WI38 (cell line): ENCODE measurements around the gene MBD4.

Experiments
- H3K4me3 ChIP-seq: 2 replicates; pipeline ENCODE4 v1.5.1; 2011; ENCODE audit warnings: low read depth, mild to moderate bottlenecking, control low read depth, low read length
- TF ChIP-seq, protein P1 (sequence below): IDR thresholded peaks from 2 replicates; pipeline ENCODE4 v1.5.1; 2012; ENCODE audit warnings: low read depth, mild to moderate bottlenecking, control low read depth, low read length

The MBD4 gene

DNA sequence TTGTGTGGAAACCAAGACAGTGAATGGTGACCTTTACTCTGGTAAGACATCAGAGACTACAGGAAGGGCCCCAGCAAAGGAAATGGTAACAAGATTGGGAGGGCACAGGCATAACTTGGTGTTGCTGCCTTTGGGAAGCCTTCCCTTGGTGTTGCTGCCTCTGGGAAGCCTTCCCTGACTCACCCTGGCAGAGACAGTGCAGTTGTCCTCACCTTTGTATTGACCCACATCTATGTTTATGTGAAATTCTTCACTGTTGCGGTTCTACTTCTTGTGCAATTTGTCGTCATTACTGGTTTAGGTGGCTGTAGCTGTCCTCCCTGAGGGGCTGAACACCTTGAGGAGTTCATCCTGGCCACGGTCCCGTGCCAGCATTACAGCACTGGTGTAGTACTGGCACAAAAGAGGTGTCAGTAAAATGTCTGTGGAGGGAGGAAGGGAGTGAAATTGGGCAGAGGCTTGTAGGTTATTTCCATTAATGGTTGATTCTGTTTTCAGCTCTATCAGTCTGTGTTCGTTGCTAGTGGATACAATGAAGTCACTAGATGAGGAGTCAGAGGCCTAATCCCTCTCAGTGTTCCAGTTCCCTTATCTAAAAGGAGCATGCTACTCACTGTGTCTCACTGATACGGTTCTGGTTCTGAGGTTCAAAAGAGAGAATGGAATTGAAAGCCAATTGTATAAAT is 21.9 kb upstream of the MBD4 start:
- no peak overlapping the region for H3K4me3 ChIP-seq

DNA sequence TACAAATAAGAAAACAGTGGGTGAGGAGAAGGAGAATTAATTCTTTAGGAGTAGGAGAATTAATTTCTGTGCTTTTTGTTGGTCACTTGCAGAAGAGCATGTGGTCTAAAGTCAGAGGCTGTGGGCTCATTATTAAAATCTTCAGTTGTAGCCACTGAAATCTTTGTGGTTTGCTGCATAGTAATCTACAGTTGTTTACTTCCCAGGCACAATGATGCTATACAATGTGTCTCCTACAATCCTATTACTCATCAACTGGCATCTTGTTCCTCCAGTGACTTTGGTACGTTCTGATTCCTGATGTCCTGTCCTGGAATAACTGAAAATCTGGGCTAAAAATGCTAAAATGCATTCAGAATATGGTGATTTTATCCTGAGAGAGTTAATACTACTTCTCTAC is 21.3 kb upstream of the MBD4 start:
- TF ChIP-seq, protein P1, sequence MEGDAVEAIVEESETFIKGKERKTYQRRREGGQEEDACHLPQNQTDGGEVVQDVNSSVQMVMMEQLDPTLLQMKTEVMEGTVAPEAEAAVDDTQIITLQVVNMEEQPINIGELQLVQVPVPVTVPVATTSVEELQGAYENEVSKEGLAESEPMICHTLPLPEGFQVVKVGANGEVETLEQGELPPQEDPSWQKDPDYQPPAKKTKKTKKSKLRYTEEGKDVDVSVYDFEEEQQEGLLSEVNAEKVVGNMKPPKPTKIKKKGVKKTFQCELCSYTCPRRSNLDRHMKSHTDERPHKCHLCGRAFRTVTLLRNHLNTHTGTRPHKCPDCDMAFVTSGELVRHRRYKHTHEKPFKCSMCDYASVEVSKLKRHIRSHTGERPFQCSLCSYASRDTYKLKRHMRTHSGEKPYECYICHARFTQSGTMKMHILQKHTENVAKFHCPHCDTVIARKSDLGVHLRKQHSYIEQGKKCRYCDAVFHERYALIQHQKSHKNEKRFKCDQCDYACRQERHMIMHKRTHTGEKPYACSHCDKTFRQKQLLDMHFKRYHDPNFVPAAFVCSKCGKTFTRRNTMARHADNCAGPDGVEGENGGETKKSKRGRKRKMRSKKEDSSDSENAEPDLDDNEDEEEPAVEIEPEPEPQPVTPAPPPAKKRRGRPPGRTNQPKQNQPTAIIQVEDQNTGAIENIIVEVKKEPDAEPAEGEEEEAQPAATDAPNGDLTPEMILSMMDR = no peak
- no peak overlapping the region for H3K4me3 ChIP-seq

More for the DNA sequence above, 21.9 kb upstream of the MBD4 start:
- TF ChIP-seq, protein P1 = no peak

DNA sequence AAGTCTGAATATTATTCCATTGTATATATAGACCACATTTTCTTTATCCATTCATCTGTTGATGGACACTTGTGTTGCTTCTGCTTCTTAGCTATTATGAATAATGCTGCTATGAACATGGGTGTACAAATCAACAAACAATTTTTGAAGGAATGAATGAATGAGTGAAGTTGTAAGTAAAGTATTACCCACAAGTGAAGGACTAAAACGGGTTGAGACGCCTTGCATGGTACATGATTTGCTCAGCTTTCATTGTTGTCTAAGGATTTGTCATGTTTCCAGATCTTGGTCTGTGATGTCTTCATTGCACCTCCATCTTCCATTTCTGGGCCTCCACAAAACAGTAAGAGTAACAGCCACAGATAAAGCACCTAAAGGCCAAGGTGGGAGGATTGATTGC is 20.8 kb upstream of the MBD4 start:
- no peak overlapping the region for H3K4me3 ChIP-seq
- TF ChIP-seq, protein P1 = no peak

DNA sequence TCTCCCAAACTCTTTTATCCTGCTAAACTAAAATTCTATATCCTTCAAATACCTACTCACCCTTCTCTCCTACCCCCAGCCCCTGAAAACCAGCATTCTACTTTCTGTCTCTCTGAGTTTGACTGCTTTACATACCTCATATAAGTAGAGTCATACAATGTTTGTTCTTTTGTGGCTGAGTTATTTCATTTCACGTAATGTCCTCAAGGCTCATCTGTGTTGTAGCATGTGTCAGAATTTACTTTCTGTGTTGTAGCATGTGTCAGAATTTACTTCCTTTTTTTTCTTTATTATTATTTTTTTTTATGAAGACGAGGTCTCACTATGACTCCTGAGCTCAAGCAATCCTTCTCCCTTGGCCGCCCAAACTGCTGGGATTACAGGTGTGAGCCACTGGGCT is 20.4 kb upstream of the MBD4 start:
- TF ChIP-seq, protein P1 = no peak
- H3K4me3 ChIP-seq = no peak overlapping the region

DNA sequence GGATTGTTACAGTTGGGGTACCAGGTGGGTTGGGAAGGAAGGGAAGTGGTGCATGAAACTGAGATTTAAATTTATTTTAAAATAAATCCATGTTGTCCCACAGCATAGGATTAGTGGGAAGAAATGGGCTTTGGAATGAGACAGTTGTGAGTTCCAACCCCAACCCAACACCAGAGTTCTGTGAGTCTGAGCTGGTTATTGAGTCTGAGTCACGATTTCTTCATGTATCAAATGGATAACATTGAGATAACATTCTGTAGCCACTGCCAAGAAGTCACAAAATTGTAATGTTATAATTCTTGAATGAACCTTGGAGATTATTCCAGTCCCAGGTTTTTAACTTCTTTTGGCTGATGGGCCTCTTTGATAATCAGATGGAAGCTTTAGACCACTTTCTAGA is 14.0 kb upstream of the MBD4 start:
- no peak overlapping the region for H3K4me3 ChIP-seq
- TF ChIP-seq, protein P1 = no peak

DNA sequence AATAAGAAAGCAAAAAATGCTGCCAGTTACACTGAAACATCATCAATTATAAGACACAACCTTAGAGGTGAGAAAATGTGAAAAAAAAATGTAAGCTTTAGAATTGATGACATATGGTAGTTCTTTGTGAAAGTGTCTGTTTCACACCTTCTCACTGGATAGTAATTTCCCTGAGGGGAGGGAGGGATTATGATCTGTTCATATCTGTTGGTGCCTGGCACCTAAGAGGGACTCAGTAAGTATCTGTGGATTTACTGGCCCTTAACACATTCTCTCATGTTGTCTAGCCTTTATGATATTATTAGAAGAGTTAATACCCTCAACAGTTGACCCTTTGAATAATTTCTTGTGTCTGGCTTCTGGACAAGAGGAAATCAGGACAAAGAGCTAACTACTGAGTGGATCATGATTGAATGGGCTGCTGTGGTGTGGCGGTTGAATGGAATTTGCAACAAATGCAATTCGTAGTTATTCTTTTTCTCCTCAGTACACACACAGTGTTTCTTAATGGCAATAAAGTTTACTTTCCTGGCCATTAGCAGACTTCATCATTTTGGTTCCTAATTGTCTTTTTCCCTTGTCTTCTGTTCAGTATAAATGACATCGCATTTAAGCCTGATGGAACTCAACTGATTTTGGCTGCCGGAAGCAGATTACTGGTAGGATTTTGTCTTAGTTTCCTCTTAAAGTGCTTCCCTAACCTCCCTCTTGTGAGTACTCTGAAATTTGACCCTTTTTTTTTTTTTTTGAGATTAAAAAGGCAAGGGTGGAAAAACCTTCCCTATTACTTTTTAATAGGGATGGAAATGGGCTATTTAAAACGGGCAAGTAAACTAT is 9.7 kb upstream of the MBD4 start:
- TF ChIP-seq, protein P1 = no peak
- no peak overlapping the region for H3K4me3 ChIP-seq
